HFF-Myc (cell line): ENCODE results near the gene PLB1.
"Not testable (repeated sequence)": the region's sequence is repeated elsewhere in the genome, so short reads cannot be mapped to it uniquely, and the experiment has no call there.

Experiments used
- DNase-seq: peaks from one replicate; pipeline ENCODE4 v3.0.0-alpha.2; 2011; ENCODE audit warnings: low read depth; ENCODE audit errors: extremely low read depth
- H3K4me3 ChIP-seq: replicated peaks from 2 replicates; pipeline ENCODE4 v1.5.1; 2011; ENCODE audit warnings: low read depth, mild to moderate bottlenecking, control low read depth, low read length
- CTCF ChIP-seq: IDR thresholded peaks from 2 replicates; pipeline ENCODE4 v1.5.1; 2012; ENCODE audit warnings: mild to moderate bottlenecking, low read depth, low read length, control low read depth; ENCODE audit errors: missing control alignments

The PLB1 gene

GRCh38 chr2:28661589-28662001 lies 165.7 kb downstream of the PLB1 start:
- TF ChIP-seq CTCF = no peak
- DNase-seq = peak; percentile 56
- H3K4me3 ChIP-seq = no peak overlapping the region

GRCh38 chr2:28662044-28662443 lies 166.2 kb downstream of the PLB1 start:
- no peak for DNase-seq
- no peak overlapping the region for H3K4me3 ChIP-seq
- no peak for TF ChIP-seq CTCF

- TF ChIP-seq CTCF = no peak
- no peak for DNase-seq
- no peak overlapping the region for H3K4me3 ChIP-seq
Observed at GRCh38 chr2:28662468-28663181, 166.8 kb downstream of the PLB1 start.

- TF ChIP-seq CTCF = peak; percentile 11
- H3K4me3 ChIP-seq = no peak overlapping the region
- DNase-seq = no peak
Observed at GRCh38 chr2:28663359-28663758, 167.5 kb downstream of the PLB1 start.

- no peak overlapping the region for H3K4me3 ChIP-seq
- TF ChIP-seq CTCF = no peak
- no peak for DNase-seq
Observed at GRCh38 chr2:28664120-28664842, 168.4 kb downstream of the PLB1 start.

GRCh38 chr2:28665041-28665704 lies 169.3 kb downstream of the PLB1 start:
- peak; percentile 62 for DNase-seq
- no peak overlapping the region for H3K4me3 ChIP-seq
- no peak for TF ChIP-seq CTCF

GRCh38 chr2:28665811-28666377 lies 170.0 kb downstream of the PLB1 start:
- H3K4me3 ChIP-seq, DNase-seq: not testable (repeated sequence)
